ENCODE results near the gene PSMD9. TPM values are rescaled to one million over a fixed set of nuclear protein-coding genes. Genes with fewer than 3 reads are reported as not detected.
"Not testable (repeated sequence)": the region's sequence is repeated elsewhere in the genome, so short reads cannot be mapped to it uniquely, and the experiment has no call there.

PSMD9 gene
- total RNA-seq, 1 donor from 2014 or later: 58.0 TPM

DNA sequence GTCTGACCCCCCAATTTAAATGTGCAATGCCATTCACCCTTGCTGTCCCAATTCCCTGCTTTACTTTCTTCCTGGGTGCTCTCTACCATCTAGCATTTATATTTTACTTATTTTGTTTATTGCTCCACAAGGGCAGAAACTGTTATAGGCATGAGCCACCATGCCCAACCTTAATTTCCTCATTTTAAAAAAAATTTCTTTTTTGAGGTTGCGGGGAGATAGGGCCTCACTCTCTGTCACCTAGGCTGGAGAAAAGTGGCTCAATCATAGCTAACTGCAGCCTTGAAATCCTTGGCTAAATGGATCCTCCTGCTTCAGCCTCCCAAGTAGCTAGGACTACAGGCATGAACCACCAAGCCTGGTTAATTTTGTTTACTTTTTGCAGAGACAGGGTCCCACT, 42.9 kb upstream of the PSMD9 start:
- H3K36me3 Mint-ChIP-seq (ENCODE audit: unreplicated experiment): no peaks in the 10 kb centered on the region
- no peaks in the 10 kb centered on the region for H3K4me1 Mint-ChIP-seq (ENCODE audit: unreplicated experiment)
- TF ChIP-seq CTCF (IDR thresholded peaks at IDR 0.05): no peak
- no peak for DNase-seq (ENCODE audit: extremely low spot score, unreplicated experiment)
- no peak overlapping the region for H3K4me3 Mint-ChIP-seq (ENCODE audit: unreplicated experiment)
- no peaks in the 10 kb centered on the region for H3K9me3 Mint-ChIP-seq (ENCODE audit: unreplicated experiment)
- H3K27ac Mint-ChIP-seq (ENCODE audit: unreplicated experiment): no peak overlapping the region
- no peaks in the 10 kb centered on the region for H3K27me3 Mint-ChIP-seq (ENCODE audit: unreplicated experiment)

DNA sequence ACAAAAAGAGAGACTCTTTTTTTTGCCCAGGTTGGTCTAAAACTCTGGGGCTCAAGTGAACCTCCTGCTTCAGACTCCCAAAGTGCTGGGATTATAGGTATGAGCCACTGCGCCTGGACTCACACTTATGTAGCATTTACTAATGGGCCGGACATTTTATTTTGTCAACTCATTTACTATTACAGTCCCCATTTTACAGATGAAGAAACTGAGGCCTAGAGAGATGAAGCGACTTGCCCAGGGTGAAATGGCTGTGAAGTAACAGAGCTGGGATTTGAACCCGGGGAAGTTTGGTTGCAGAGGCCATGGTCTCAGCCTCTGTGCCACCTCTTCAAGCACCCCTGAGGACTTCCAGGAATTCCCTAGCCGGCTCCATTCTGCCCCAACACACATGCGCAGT, 39.4 kb upstream of the PSMD9 start:
- H3K36me3 Mint-ChIP-seq (ENCODE audit: unreplicated experiment): no peaks in the 10 kb centered on the region
- no peak overlapping the region for H3K4me3 Mint-ChIP-seq (ENCODE audit: unreplicated experiment)
- no peak for DNase-seq (ENCODE audit: extremely low spot score, unreplicated experiment)
- H3K27ac Mint-ChIP-seq (ENCODE audit: unreplicated experiment): no peak overlapping the region
- no peaks in the 10 kb centered on the region for H3K9me3 Mint-ChIP-seq (ENCODE audit: unreplicated experiment)
- no peaks in the 10 kb centered on the region for H3K27me3 Mint-ChIP-seq (ENCODE audit: unreplicated experiment)
- TF ChIP-seq CTCF (IDR thresholded peaks at IDR 0.05): no peak
- H3K4me1 Mint-ChIP-seq (ENCODE audit: unreplicated experiment): no peaks in the 10 kb centered on the region

DNA sequence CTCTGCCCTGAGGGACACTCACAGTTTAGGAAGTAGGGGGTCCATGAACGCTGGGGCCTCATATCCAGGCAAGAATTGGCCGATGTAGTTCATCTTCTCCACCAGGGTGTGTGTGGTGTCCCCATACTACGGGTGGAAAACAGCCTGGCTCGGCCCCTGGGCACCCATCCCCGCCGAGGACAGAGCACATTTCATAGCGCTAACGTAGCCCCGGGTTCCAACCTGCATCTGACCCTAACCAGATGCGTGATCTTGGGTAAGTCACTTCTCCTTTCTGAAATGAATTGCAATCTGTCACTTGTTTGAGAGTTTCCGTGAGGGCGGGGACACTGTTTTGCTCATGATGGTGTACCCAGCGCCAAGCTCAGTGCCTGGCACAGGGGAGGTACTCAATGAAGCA, 38.9 kb upstream of the PSMD9 start:
- Mint-ChIP-seq H3K4me1 (ENCODE audit: unreplicated experiment) (no peaks in the 10 kb centered on the region), H3K36me3 (ENCODE audit: unreplicated experiment) (no peaks in the 10 kb centered on the region), H3K4me3 (ENCODE audit: unreplicated experiment) (no peak overlapping the region), H3K27me3 (ENCODE audit: unreplicated experiment) (no peaks in the 10 kb centered on the region), H3K27ac (ENCODE audit: unreplicated experiment) (no peak overlapping the region), H3K9me3 (ENCODE audit: unreplicated experiment) (no peaks in the 10 kb centered on the region)
- no peak for DNase-seq (ENCODE audit: extremely low spot score, unreplicated experiment)
- TF ChIP-seq CTCF (IDR thresholded peaks at IDR 0.05): no peak

- not testable (repeated sequence) for H3K4me1 Mint-ChIP-seq (ENCODE audit: unreplicated experiment); H3K27me3 Mint-ChIP-seq (ENCODE audit: unreplicated experiment); DNase-seq (ENCODE audit: extremely low spot score, unreplicated experiment); H3K27ac Mint-ChIP-seq (ENCODE audit: unreplicated experiment); H3K36me3 Mint-ChIP-seq (ENCODE audit: unreplicated experiment); H3K9me3 Mint-ChIP-seq (ENCODE audit: unreplicated experiment); H3K4me3 Mint-ChIP-seq (ENCODE audit: unreplicated experiment)
These were observed 36.2 kb upstream of the PSMD9 start for GRCh38 chr12:121852392-121852791.

DNA sequence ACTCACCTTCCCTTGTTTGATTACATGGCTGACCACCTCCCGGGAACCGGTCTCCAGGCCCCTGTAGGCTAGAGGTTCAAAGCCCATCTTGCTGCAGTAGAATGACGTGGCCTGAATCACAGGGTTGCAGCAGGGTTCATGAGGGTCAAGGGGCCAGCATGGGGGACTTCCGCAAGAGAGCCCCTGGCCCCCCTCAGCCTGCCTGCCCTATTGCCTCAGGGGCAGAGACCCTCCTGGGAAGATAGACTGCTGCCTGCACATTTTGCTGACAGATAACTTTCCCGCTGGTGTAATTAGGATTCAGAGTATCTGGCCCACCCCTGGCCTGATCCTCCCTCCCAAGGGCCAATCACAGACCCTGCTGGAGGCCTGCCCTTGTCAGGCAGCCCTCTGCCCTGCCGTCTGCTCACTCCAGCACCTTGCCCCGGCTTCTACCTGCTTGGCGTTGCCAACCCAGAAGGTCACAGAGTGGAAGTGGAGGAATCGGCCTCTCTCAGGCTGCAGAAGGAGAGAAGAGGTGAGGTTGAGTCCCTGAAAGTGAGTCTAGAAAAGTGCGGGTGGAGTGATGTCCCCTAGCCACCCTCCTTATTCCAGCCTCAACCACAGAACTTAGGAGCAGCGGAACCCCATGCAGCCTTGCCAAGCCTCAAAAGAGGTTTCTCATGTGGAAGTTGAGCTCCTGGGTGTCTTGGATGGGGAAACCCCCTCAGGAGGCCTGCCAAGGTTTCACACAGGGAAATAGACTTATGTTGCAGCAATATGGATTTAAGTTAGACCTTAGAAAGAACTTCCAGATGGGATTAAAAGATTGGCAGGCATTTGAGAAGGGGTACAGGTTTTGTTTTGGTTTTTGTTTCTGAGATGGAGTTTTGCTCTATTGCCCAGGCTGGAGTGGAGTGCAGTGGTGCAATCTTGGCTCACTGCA, 31.0 kb upstream of the PSMD9 start:
- H3K4me3 Mint-ChIP-seq (ENCODE audit: unreplicated experiment): no peak overlapping the region
- no peak for TF ChIP-seq CTCF (IDR thresholded peaks at IDR 0.05)
- peaks cover 19% of the 10 kb centered on the region for H3K4me1 Mint-ChIP-seq (ENCODE audit: unreplicated experiment)
- no peaks in the 10 kb centered on the region for H3K9me3 Mint-ChIP-seq (ENCODE audit: unreplicated experiment)
- H3K27me3 Mint-ChIP-seq (ENCODE audit: unreplicated experiment): no peaks in the 10 kb centered on the region
- no peak for DNase-seq (ENCODE audit: extremely low spot score, unreplicated experiment)
- no peaks in the 10 kb centered on the region for H3K36me3 Mint-ChIP-seq (ENCODE audit: unreplicated experiment)
- H3K27ac Mint-ChIP-seq (ENCODE audit: unreplicated experiment): no peak overlapping the region
